Activated CD8-positive, alpha-beta memory T cell treated with anti-CD3 and anti-CD28 coated beads, Interleukin-2, amount 50 U/mL, for 4 hours (primary cell): ENCODE results near the gene PRKCE.
"Not testable (repeated sequence)": the region's sequence is repeated elsewhere in the genome, so short reads cannot be mapped to it uniquely, and the experiment has no call there.

Source experiments
- DNase-seq: peaks from one replicate; pipeline ENCODE4 v3.0.0-alpha.2; 2020

The PRKCE gene

DNA sequence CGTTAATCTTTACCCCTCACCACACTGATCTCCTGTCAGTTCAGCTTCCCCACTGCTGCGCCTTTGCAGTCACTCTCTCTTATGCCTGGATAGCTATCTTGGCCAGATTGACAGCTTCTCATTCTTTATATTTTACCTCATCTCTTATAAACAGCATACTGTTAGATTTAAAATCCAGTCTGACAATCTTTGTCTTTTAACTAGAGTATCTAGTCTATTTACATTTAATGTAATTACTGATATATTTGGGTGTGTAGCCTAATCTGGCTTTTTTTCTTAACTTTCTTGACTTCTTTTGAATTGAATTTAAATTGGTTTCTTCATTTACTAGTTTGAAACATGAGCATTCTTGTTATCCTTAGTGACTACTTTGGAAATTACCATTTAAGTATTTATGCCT is 225.1 kb downstream of the PRKCE start:
- DNase-seq = no peak

DNA sequence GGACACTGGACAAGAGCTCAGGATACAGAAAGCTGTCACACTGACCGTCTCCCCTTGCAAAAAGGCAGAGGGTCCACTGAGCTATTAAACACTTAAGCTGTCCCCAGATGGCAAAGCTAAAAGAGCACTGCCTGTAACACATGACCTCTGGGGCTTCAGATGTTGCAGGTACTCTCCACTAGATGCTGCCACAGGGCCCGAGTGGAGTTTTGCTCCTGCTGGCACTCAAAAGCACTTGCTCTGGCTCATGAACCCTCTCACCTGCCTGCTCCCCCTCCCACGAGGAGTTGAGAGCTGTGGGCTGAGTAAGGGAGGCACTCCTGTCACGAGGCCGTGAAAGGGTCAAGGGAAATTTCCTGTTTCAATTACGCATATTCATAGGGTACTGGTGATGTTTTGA is 227.9 kb downstream of the PRKCE start:
- DNase-seq = no peak

DNA sequence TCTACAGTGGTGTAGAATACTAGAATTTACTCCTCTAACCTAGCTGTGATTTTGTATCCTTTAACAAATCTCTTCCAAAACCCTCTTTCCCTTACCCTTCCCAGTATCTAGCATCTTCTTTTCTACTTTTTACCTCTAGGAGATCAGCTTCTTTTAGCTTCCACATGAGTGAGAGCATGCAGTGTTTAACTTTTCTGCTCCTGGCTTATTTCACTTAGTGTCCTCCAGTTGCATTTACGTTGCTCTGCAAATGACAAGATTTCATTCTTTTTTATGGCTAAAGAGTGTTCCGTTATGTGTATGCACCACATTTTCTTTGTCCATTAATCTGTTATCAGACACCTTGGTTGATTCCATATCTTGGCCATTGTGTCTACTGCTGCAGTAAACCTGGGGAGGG is 228.5 kb downstream of the PRKCE start:
- DNase-seq = no peak

DNA sequence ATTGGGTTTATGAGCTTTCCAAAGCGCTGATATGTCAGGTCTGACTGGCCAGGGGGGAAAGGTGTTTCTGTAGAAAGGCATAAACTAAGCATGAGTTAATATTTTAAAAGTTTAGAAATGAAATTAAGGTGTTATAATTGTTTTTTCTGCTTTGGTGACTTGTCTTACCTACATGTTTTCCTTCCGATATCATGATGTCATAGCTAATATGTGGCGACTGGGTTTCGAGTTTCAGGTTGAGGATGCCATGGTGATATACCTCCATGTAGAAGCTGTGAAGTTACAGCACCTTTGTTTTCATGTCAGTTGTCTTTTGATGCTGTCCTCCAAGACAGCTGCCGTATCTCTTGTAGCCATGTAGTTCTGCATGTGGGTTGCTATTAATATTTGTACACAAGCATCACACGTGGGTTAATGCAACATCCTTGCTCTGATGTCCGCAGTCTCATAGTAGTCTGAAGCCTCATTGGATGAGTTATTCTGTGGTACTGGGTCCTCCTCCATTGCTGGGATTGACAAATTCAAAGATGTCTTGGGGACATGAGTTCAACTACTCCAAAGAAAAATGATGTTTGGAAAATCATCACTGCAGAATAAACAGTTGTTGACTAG is 230.6 kb downstream of the PRKCE start:
- DNase-seq = no peak

DNA sequence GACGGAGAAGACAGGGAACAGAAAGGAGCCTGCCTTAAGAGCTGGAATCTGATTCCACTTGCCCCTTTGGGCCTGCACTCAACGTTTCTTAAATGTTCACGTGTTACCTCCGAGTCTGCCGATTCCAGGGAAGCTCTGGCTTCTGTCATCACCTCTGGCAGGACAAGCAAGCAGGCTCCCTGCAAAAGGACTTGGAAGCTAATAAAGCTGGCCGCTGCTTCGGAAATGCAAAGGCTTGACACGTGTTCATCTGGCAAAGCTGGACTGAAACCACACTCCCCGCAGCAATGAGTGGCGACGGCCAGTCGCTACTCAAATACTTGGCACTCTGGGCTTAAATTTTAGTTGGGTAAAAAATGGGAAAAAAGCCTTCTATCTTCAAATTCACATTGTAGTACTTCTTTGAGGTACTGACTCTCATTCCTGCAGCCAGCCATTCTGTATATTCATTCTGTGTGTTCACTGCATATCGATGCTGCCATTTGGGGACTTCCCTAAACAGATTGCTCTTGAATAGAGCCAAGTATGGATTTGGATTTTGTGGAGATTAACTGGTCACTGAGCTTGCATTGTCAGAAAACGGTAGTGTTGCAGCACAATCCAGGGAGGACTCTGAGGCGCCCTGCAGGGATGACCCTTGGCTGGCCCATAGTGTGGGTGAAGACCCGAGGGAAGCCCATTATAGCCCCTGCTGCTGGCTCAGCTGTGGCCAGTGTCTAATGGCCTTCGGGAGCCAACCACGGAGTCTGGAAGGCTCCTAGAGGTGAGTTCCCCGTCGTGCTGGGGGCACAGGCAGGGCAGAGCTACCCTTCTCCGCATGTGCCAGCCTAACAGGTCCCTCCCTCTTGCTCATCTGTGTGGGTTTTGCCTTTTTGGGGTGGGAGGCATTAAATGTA is 231.5 kb downstream of the PRKCE start:
- DNase-seq = no peak

DNA sequence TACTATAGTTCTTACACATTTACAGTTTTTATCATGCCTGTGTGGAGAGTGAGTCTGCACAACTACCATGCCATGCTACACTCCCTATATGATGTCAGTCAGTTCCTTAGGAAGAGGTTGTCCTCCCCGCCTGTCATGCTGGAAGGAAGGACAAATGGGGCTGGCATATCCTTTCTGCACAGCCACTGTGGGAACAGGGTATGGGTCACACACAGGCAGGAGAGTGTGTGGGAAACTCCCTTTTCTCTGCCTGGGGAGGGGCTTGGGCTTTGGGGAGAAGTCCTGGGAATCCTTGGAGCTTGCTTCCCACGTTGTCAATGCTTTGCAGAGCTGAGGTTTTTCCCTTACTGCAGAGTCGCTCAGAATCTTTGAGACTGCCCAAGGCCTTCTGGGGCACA is 232.1 kb downstream of the PRKCE start:
- no peak for DNase-seq

DNA sequence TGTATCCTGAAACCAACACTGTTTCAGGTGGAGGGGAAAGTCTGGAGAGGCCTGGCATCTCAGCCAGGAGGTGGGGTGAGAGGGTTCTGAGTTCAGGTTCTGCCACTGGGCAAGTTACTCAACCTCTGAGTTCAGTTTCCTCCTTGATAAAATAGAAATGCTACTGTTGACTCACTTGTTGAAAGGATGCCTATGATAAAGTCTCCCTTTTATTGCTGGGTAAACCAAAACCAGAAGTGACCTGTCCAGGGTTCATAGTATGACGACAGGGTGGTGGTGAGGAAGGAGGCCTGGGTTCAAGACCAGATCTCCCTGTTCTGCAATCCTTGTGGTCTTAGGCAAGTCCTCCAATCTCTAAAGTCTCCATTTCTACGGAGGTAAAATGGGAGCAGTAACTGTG is 232.7 kb downstream of the PRKCE start:
- no peak for DNase-seq

DNA sequence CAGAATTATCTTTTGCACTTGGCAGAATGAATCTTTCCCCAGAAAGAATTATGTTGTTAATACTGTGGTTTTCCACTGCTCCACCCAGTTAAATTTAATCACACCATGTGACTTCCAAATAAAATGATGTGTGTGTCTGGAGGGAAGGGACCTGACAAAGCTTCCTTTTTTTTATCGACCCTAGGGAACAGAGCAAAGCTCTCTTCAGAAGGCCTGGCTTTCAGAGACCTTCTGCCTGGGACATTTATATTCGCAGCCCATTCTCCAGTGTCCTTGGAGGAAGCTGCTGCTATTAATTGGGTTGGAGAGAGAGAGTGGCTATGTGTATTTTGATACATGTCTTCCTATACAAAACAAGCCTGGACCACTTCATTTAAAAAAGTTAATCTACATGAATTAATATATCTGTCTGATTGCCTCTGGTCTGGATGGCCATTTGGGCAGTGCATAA is 233.7 kb downstream of the PRKCE start:
- DNase-seq = no peak

DNA sequence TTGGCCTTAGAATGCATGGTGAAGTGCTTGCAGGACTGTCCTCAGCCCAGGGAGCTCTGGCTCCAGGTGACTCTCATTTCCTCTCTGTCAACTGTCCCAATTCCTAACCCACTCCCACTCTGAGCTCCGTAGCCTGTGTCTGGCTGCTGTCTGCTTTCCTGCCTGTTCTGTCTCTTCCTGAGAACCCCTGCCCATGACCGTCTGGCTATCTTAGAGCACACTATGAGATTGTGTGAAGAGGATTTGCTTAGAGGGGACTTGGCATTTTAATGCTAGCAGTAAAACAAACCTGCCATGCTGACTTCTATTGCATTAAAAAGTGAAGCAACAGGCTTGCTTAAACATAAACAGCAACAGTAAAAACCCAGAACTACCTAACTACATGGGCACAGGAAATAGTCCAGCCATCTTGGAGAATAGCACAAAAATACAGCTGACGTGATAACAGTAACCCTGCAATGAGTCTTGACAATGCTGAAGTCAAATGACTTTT is 234.7 kb downstream of the PRKCE start:
- no peak for DNase-seq

DNA sequence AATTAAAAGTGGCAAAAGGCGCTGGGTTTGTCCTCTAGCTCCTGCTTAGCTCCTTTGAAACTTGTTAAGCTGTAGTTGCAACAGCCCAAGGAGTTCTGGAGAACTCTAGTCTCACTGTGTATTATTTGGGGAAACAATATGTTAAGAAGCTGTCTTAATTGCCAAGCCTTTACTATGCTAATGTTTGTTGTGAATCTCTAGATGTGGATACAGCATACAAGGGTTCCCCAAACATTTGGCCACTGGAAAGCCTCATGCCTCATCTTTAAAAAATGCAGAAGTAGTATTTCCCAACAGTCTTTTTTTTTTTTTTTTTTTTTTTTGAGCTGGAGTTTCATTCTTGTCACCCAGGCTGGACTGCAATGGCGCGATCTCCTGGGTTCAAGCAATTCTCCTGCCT is 236.7 kb downstream of the PRKCE start:
- DNase-seq = no peak

DNA sequence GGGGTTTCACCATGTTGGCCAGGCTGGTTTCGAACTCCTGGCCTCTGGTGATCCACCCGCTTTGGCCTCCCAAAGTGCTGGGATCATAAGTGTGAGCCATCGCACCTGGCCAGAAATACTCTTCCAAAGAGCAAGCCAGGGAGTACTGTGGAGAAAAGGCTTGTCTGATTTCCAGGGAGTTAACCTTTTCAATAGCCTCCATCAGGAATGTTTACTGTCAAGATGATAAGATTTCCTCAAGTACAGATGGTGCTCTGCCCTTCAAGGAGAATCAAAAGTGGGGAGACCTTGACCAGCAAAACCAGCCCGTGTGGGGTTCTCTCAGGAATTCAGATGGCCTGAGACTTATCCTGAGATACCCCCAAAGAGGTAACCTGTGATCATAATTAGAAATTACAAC is 237.2 kb downstream of the PRKCE start:
- DNase-seq = no peak

DNA sequence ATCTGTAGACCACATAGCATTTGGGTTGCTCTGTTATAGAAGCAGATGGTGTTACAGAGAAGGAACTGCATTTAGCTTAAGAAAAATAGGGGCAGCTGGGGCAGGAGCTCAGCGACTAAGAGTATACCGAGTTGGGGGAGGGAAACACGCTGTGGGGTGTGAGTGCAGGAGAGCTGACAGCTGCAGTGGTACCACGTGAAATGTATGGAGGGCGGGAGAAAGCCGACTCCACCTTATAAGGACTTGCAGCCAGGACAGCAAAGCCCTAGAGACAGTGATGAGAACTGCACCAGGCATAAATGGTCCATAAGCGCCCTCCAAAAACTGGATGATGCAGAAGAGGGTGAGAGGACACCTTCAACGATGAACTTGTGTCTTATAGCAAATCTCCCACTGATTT is 237.6 kb downstream of the PRKCE start:
- no peak for DNase-seq

DNA sequence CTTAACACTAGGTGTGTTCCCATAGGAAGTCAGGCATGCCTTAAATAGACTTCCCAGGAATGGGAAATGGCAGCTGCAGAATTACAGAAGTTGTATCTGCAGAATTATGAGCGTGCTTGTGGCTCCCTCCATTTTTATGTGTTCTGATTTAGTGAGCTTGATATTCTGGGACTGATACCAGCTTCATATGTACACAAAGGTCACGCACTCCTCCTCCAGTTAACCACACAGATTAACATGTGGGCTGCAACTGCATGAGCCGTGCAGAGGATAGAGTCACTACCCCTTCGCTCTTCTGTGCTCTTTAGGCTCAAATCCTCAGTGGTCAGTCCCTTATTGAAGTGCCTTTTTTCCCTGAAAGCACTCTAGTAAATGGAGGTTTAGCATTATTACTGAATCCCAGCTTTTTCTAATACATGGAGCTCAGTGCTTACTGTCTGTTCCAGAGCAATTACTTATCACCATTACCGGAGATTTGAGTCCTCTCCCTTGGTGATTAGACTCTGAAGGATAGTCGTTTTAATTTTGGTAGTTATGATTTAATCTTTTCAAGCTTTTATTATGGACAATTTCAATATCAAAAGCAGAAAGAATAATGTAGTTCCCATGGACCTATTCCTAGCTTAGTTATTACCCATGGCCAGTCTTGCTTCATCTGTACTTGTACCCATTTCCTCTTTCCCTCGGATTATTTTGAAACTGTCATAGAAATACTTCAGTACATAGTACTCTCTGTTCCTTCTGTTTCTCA is 238.3 kb downstream of the PRKCE start:
- no peak for DNase-seq

DNA sequence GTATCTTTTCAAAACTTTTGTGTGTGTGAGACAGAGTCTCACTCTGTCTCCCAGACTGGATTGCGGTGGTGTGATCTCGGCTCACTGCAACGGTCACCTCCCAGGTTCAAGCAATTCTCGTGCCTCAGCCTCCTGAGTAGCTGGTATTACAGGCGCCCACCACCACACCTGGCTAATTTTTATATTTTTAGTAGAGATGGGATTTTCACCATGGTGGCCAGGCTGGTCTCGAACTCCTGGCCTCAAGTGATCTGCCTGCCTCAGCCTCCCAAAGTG is 238.8 kb downstream of the PRKCE start:
- not testable (repeated sequence) for DNase-seq

DNA sequence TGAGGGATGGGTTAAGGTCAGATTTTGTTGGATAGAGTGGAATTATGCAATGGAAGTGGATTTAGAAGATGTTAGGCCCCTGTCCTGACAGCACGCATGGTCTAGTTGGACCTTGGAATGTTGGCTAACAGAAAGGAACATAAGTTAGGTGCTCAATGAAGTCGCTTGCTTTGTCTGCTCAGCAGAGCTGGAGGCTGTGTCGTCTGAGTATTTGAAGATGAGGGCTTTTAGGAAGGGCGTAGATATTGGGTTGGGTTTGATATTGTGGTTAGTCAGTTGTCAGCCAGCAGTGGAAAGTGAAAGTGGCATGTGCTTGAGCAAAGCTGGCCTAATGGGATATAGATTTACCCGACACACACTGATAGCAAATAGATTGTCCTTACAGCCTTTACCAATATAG is 239.3 kb downstream of the PRKCE start:
- DNase-seq = no peak

DNA sequence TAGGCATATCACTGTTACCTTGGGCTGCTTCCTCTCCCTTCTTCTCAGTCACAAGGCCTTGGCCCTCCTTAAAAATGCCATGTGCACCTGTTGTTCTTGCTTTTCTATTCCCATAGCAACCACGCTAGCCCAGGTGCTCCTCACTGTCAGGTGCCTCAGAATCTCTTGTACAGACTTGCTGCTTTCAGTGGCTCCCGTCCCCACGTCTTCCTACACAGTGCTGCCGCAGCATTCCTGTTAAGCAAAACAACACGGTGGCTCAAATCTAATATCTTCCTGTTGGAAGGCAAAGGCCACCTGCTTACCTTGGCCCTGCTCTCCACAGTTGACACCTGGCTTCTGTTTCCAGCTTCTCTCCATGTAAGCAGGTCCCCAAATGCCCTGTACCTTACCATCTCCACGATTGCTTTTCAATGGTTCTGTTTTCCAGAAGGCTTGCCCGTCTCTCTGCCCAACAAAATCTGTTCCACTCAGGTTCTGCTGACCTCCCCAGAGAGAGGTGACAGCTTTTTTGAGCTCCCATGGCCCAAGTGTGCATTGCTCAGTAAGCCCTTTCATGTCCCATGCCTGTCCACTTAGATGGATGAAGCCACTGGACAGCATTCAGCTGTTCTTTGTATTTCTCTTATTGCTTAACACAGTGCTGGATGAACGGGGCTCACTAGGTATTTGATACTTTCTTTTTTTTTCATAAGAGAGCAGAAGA is 240.4 kb downstream of the PRKCE start:
- DNase-seq = no peak

DNA sequence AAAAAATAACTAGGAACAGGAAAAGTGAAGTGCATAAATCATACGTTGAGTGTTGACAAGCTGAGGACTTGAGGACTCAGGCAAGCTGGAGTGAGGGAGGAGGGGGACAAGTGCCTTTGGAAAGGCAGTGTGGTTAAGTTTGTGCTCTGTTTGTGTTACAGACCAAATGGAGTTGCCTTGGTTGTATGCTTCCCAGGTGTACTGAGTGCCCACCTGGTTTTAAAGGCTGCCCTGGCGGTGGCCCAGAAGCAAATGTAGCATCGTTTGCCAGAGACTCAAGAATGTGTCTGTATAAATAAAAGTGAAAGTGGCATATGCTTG is 240.9 kb downstream of the PRKCE start:
- DNase-seq = no peak

DNA sequence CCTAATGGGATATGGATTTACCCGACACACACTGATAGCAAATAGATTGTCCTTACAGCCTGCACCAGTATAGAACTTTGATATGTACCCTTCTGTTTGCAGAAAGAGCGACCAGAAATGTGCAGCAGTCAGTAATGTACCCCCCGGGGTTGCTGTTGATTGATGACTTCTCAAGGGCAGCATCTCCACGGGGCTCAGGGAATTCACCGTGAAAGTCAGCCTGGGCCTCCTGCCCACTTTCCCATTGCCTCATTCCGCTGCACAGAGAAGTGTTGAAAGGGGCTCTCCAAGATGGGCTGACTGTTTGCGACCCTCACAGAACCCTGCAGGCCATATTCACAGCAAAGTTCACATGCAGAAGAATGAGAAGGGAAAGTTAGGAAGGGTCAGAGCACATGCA is 241.3 kb downstream of the PRKCE start:
- DNase-seq = no peak

DNA sequence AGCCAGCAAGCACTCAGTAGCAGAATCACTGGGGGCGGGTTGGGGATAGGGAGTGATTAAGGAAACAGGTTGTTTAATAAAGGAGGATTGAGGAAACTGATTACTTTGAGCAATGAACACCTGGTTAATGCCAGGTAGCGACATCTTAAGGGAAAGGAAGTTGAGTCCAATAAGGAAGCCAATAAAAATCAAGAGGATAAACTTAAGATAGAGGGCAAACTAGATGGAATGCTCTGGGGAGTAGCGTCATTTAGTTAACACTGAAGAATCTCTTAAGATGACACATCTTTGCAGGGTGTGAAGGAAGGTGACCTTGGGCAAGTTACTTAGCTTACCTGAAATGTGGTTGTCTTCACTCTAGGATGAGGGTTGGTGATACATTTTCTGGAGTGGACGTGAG is 242.7 kb downstream of the PRKCE start:
- DNase-seq = no peak

DNA sequence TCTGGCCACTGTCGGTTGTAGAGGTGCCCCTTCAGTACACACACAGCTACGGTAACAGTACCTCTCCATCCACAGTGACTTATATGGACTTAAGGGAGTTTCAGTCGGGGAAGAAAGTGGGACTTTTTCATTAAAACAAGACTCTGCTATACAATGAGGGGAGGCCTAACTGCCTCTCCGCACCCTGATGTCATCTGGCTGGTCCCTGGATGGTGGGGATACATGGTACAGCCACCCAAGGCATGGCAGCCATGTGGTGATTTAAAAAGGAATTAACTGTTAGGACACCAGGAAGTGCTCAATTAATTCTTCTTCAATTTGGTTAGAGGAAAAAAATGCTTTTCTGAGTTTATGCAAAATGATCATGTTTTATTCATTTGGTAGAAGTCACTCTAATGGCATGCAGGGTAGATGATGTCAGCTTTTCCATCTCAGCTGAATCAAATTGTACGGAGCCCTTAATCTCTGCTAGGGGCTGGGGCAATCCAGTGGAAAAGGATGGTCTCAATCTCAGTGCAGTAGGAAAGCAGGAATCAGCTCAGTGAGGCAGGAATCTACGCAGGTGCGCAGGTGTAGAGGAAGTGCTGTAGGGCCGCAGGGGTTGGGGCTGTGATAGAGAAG is 243.9 kb downstream of the PRKCE start:
- no peak for DNase-seq

DNA sequence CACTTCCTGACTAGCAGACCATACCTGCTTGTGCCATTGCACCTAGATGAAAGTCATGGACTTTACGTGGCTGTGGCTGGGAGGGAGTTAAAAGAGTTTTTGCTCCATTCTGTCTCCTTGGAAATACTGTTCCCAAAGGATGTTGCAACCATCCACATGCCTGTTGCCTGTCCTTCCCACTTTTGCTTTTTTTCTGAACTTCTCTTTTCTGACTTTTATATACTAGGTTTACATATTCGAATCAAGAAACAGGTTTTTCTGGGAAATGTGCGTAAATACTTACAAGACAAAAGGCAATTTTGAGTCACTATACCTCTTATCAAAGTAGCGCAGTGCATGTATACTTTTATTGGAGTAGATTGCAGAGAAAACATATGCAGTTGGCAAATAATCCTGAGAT is 244.8 kb downstream of the PRKCE start:
- no peak for DNase-seq

DNA sequence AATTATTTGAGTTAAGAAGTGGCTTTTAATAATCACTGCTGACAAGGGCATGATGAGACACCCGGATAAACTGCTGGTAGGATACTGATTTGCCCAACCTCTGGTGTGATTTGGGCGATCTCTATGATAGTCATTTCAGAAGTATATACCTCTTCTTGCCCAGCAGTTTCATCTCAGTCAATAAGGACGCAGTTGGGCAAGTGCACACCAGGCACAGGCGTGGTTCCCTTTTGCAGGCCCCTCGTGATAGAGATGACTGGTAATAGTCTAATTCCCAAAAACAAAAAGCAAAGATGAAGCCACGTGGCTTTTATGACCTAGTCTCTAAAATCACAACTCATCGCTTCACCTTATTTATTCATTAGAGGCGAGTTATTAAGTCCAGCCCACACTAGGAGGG is 246.4 kb downstream of the PRKCE start:
- no peak for DNase-seq

DNA sequence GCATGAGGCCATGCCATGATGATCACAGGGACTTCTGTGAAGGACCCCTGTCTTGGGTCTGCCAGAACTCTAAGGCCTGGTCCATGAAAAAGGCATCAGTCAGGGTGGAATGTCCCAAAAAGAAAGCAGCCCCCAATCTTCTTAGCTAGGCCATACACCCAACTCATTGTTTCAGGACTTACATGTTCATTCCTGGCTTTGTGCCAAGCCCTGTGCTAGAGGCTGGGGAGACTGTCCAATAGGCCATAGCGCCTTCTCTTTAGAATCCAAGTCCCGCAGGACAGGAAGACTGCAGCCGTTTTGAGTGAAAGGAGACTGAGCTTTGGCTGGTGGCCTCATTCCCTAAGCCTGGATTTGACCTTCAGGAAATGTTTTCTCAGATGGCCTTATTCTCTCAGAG is 247.3 kb downstream of the PRKCE start:
- DNase-seq = no peak
